WTC11 (cell line): Measurements from ENCODE around the gene CXCL17. TPM values are rescaled to one million over a fixed set of nuclear protein-coding genes. Genes with fewer than 3 reads are reported as not detected.

Source experiments
- ATAC-seq: fragments of 200-7000 bp; cut with Tn5 transposase; 2 replicates; pipeline ENCODE4 v1.10.0; 2021; ENCODE audit warnings: mild to moderate bottlenecking, moderate library complexity
- CTCF ChIA-PET: fragments of 300-600 bp; sonication (Branson Sonifier 250); formaldehyde crosslinking; loops from one replicate; lab custom pipeline; 2021; ENCODE audit warnings: antibody characterized with exemption; lab: Charles Lee
- POLR2A ChIA-PET: fragments of 350-600 bp; sonication (Branson Sonifier 250); formaldehyde crosslinking; loops from one replicate; lab custom pipeline; 2021; ENCODE audit warnings: antibody characterized with exemption; lab: Charles Lee
- DNase-seq: peaks from one replicate; pipeline ENCODE4 v3.0.0; 2021; ENCODE audit warnings: low spot score
- H3K27ac Mint-ChIP-seq: 2 replicates; pipeline ENCODE4 v1.8.0; 2021; ENCODE audit warnings: mixed read lengths
- H3K27me3 Mint-ChIP-seq: 2 replicates; pipeline ENCODE4 v1.8.0; 2021; ENCODE audit warnings: low read depth, mild to moderate bottlenecking, moderate library complexity, mixed read lengths
- H3K36me3 Mint-ChIP-seq: 2 replicates; pipeline ENCODE4 v1.8.0; 2021; ENCODE audit warnings: mixed read lengths
- H3K4me1 Mint-ChIP-seq: 2 replicates; pipeline ENCODE4 v1.8.0; 2022; ENCODE audit warnings: mixed read lengths
- H3K4me3 Mint-ChIP-seq: 2 replicates; pipeline ENCODE4 v1.8.0; 2021; ENCODE audit warnings: mild to moderate bottlenecking, moderate library complexity, mixed read lengths
- H3K9me3 Mint-ChIP-seq: 2 replicates; pipeline ENCODE4 v1.8.0; 2021; ENCODE audit warnings: mixed read lengths
- AFF4 ChIP-seq: sonication (generic); formaldehyde crosslinking; IDR thresholded peaks from 2 replicates; pipeline ENCODE4 v1.8.1; 2023; ENCODE audit warnings: mild to moderate bottlenecking, missing genetic modification reagents, borderline replicate concordance
- ETV6 ChIP-seq: sonication (generic); formaldehyde crosslinking; IDR thresholded peaks from 2 replicates; pipeline ENCODE4 v1.8.1; 2022; ENCODE audit warnings: mild to moderate bottlenecking, missing genetic modification reagents
- FOXP1 ChIP-seq: sonication (generic); formaldehyde crosslinking; IDR thresholded peaks from 2 replicates; pipeline ENCODE4 v1.8.0; 2022; ENCODE audit warnings: missing genetic modification reagents, mild to moderate bottlenecking, moderate library complexity, borderline replicate concordance
- GRHL2 ChIP-seq: fragments of 250-450 bp; sonication (Bioruptor Pico); IDR thresholded peaks from 2 replicates; pipeline ENCODE4 v1.8.0; 2022; ENCODE audit warnings: mild to moderate bottlenecking, moderate library complexity; ENCODE audit not compliant: insufficient replicate concordance, severe bottlenecking
- MXD4 ChIP-seq: fragments of 250-450 bp; sonication (Bioruptor Pico); IDR thresholded peaks from 2 replicates; pipeline ENCODE4 v1.8.0; 2021; ENCODE audit warnings: mild to moderate bottlenecking, moderate library complexity, borderline replicate concordance
- NFATC4 ChIP-seq: fragments of 250-450 bp; sonication (Bioruptor Pico); IDR thresholded peaks from 2 replicates; pipeline ENCODE4 v1.9.0; 2021; ENCODE audit warnings: mild to moderate bottlenecking
- PRRX2 ChIP-seq: fragments of 250-450 bp; sonication (Bioruptor Pico); IDR thresholded peaks from 2 replicates; pipeline ENCODE4 v1.8.0; 2021; ENCODE audit warnings: mild to moderate bottlenecking
- RORB ChIP-seq: fragments of 250-450 bp; sonication (Bioruptor Pico); IDR thresholded peaks from 2 replicates; pipeline ENCODE4 v1.9.0; 2021; ENCODE audit warnings: mild to moderate bottlenecking
- TP53 ChIP-seq: sonication (generic); formaldehyde crosslinking; IDR thresholded peaks from 2 replicates; pipeline ENCODE4 v1.8.1; 2023; ENCODE audit warnings: mild to moderate bottlenecking, missing genetic modification reagents
- ZBTB43 ChIP-seq: sonication (generic); formaldehyde crosslinking; IDR thresholded peaks from 2 replicates; pipeline ENCODE4 v1.8.1; 2023; ENCODE audit warnings: mild to moderate bottlenecking, missing genetic modification reagents
- ZNF219 ChIP-seq: sonication (generic); formaldehyde crosslinking; IDR thresholded peaks from 2 replicates; pipeline ENCODE4 v1.8.0; 2023; ENCODE audit warnings: missing genetic modification reagents, mild to moderate bottlenecking, borderline replicate concordance
- total RNA-seq: library from RNA; stranded (reverse); gene quantifications from 3 replicates; pipeline ENCODE4 v1.2.3, GENCODE V29; 2021
- TF ChIP-seq, protein P1 (sequence below): sonication (generic); formaldehyde crosslinking; IDR thresholded peaks from 2 replicates; pipeline ENCODE4 v1.8.0; 2023; ENCODE audit warnings: mild to moderate bottlenecking, missing genetic modification reagents
- TF ChIP-seq, protein P2 (sequence below): sonication (generic); formaldehyde crosslinking; conservative IDR thresholded peaks from 2 replicates; pipeline ENCODE4 v1.8.1; 2023; ENCODE audit warnings: mild to moderate bottlenecking, low read depth, missing genetic modification reagents, moderate library complexity
- TF ChIP-seq, protein P3 (sequence below): fragments of 250-450 bp; sonication (Bioruptor Pico); IDR thresholded peaks from 2 replicates; pipeline ENCODE4 v1.9.0; 2021; ENCODE audit warnings: mild to moderate bottlenecking
- TF ChIP-seq, protein P4 (sequence below): sonication (generic); formaldehyde crosslinking; IDR thresholded peaks from 2 replicates; pipeline ENCODE4 v1.8.1; 2023; ENCODE audit warnings: mild to moderate bottlenecking, missing genetic modification reagents

Gene CXCL17
- total RNA-seq, 1 experiment from 2014 or later, result not detected

DNA sequence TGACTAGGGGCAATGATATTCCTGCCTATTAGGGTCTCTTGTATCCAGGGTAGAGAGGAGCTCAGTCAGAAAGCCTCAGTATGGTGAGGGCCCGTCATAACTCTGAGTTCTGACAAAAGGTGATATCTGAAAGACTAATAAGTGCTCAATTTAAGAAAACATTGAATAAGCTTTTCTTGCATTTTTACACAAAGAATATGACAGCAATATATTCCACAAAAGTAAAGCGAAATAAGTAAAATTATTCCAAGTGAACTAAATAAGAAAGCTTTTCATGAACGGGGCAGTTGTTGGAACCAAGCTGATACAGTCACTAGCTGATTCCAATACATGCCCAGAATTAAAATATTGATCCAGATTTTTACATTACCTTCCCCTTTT, 45.0 kb upstream of the CXCL17 start:
- CTCF ChIA-PET, result interaction anchor here (1.0 to 1.9 kb wide), 7 partner anchors 14 to 63 kb away, joined by 3 to 6 read pairs (median 5); no protein-coding TSS in a partner anchor
- Mint-ChIP-seq H3K4me3 (no peak overlapping the region), H3K9me3 (no peaks in the 10 kb centered on the region), H3K36me3 (no peaks in the 10 kb centered on the region), H3K27me3 (no peaks in the 10 kb centered on the region)
- no peak for DNase-seq
- no peak for TF ChIP-seq RORB
- TF ChIP-seq GRHL2, result no peak
- TF ChIP-seq PRRX2, result no peak
- TF ChIP-seq MXD4, result no peak
- TF ChIP-seq AFF4, result no peak
- no peak for TF ChIP-seq TP53 (CRISPR knock-in tag)
- TF ChIP-seq, protein P1, sequence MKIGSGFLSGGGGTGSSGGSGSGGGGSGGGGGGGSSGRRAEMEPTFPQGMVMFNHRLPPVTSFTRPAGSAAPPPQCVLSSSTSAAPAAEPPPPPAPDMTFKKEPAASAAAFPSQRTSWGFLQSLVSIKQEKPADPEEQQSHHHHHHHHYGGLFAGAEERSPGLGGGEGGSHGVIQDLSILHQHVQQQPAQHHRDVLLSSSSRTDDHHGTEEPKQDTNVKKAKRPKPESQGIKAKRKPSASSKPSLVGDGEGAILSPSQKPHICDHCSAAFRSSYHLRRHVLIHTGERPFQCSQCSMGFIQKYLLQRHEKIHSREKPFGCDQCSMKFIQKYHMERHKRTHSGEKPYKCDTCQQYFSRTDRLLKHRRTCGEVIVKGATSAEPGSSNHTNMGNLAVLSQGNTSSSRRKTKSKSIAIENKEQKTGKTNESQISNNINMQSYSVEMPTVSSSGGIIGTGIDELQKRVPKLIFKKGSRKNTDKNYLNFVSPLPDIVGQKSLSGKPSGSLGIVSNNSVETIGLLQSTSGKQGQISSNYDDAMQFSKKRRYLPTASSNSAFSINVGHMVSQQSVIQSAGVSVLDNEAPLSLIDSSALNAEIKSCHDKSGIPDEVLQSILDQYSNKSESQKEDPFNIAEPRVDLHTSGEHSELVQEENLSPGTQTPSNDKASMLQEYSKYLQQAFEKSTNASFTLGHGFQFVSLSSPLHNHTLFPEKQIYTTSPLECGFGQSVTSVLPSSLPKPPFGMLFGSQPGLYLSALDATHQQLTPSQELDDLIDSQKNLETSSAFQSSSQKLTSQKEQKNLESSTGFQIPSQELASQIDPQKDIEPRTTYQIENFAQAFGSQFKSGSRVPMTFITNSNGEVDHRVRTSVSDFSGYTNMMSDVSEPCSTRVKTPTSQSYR (CRISPR knock-in tag), result no peak
- TF ChIP-seq, protein P2, sequence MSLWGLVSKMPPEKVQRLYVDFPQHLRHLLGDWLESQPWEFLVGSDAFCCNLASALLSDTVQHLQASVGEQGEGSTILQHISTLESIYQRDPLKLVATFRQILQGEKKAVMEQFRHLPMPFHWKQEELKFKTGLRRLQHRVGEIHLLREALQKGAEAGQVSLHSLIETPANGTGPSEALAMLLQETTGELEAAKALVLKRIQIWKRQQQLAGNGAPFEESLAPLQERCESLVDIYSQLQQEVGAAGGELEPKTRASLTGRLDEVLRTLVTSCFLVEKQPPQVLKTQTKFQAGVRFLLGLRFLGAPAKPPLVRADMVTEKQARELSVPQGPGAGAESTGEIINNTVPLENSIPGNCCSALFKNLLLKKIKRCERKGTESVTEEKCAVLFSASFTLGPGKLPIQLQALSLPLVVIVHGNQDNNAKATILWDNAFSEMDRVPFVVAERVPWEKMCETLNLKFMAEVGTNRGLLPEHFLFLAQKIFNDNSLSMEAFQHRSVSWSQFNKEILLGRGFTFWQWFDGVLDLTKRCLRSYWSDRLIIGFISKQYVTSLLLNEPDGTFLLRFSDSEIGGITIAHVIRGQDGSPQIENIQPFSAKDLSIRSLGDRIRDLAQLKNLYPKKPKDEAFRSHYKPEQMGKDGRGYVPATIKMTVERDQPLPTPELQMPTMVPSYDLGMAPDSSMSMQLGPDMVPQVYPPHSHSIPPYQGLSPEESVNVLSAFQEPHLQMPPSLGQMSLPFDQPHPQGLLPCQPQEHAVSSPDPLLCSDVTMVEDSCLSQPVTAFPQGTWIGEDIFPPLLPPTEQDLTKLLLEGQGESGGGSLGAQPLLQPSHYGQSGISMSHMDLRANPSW (CRISPR knock-in tag), result no peak
- no peak for TF ChIP-seq ETV6 (CRISPR knock-in tag)
- no peak for TF ChIP-seq ZNF219
- TF ChIP-seq ZBTB43 (CRISPR knock-in tag), result no peak
- TF ChIP-seq, protein P3, sequence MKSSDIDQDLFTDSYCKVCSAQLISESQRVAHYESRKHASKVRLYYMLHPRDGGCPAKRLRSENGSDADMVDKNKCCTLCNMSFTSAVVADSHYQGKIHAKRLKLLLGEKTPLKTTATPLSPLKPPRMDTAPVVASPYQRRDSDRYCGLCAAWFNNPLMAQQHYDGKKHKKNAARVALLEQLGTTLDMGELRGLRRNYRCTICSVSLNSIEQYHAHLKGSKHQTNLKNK, result no peak
- TF ChIP-seq, protein P4, sequence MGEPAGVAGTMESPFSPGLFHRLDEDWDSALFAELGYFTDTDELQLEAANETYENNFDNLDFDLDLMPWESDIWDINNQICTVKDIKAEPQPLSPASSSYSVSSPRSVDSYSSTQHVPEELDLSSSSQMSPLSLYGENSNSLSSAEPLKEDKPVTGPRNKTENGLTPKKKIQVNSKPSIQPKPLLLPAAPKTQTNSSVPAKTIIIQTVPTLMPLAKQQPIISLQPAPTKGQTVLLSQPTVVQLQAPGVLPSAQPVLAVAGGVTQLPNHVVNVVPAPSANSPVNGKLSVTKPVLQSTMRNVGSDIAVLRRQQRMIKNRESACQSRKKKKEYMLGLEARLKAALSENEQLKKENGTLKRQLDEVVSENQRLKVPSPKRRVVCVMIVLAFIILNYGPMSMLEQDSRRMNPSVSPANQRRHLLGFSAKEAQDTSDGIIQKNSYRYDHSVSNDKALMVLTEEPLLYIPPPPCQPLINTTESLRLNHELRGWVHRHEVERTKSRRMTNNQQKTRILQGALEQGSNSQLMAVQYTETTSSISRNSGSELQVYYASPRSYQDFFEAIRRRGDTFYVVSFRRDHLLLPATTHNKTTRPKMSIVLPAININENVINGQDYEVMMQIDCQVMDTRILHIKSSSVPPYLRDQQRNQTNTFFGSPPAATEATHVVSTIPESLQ, result no peak
- TF ChIP-seq NFATC4, result no peak
- no peak for TF ChIP-seq FOXP1
- TF ChIP-seq, all 79 proteins: peak for 0
- H3K27ac Mint-ChIP-seq, result no peak overlapping the region
- H3K4me1 Mint-ChIP-seq, result peaks cover 20% of the 10 kb centered on the region
- POLR2A ChIA-PET, result no interaction called here
- ATAC-seq, result no peak
